ENCODE measurements around the gene HPX.

The HPX gene

DNA sequence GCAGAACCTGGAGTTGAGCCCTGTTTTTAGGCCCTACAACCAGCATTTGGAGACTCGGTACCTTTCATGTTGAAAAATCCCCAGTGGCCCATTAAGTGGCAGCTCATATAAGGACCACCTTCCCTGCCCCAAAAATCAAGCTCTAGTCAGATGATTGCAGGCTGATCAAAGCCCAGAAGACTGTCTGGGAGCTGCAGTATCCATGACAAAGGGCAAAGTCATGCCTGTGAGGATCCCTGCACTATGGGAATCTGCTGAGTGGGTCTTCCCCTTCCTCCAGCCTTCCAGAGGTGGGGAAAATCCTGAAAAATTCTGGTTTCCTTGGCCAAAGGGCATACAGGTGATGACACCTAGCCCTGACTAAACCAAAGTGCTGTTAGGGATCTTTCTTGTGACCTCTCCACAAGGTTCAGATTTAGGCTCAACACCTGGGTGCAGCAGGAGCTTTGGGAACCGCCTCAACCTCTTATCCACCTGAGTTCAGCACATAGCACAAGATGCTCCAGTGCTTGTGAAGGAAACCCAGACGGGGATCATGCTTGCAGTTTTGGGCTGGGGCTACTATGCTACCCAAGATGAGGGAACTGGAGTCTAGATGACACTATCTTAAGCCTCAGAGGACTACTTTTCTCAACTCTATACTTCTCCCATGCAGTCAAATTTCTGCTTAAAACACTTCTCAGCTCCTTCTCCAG is 34.2 kb upstream of the HPX start:
- H3K4me3 ChIP-seq (ENCODE audit: low read depth, low read length) = no peak overlapping the region; the same call in 1 of the 2 replicates
- TF ChIP-seq, protein P1, sequence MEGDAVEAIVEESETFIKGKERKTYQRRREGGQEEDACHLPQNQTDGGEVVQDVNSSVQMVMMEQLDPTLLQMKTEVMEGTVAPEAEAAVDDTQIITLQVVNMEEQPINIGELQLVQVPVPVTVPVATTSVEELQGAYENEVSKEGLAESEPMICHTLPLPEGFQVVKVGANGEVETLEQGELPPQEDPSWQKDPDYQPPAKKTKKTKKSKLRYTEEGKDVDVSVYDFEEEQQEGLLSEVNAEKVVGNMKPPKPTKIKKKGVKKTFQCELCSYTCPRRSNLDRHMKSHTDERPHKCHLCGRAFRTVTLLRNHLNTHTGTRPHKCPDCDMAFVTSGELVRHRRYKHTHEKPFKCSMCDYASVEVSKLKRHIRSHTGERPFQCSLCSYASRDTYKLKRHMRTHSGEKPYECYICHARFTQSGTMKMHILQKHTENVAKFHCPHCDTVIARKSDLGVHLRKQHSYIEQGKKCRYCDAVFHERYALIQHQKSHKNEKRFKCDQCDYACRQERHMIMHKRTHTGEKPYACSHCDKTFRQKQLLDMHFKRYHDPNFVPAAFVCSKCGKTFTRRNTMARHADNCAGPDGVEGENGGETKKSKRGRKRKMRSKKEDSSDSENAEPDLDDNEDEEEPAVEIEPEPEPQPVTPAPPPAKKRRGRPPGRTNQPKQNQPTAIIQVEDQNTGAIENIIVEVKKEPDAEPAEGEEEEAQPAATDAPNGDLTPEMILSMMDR (IDR thresholded peaks at IDR 0.05; ENCODE audit: low read depth, low read length) = no peak

DNA sequence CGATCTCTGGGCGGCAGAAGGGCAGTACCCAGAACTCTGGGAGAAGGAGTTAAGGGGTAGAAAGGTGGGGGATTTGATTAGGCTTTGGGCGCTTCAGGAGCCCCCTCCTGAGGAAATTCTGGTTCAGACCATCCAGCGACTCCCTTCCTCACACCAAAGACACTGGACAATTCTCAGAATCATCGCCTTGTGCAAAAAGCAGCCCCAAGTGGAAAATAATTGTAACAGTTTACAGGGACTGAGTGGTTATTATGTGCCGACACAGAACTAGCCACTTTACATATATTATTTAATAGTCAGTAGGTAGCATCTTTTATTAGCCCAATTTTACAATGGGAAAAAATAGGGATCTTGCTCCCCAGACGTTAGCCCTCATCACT is 33.6 kb upstream of the HPX start:
- TF ChIP-seq, protein P1 (IDR thresholded peaks at IDR 0.05; ENCODE audit: low read depth, low read length) = no peak; the same call in 1 of the 2 replicates
- peak overlapping the region; percentile 57 for H3K4me3 ChIP-seq (ENCODE audit: low read depth, low read length)

DNA sequence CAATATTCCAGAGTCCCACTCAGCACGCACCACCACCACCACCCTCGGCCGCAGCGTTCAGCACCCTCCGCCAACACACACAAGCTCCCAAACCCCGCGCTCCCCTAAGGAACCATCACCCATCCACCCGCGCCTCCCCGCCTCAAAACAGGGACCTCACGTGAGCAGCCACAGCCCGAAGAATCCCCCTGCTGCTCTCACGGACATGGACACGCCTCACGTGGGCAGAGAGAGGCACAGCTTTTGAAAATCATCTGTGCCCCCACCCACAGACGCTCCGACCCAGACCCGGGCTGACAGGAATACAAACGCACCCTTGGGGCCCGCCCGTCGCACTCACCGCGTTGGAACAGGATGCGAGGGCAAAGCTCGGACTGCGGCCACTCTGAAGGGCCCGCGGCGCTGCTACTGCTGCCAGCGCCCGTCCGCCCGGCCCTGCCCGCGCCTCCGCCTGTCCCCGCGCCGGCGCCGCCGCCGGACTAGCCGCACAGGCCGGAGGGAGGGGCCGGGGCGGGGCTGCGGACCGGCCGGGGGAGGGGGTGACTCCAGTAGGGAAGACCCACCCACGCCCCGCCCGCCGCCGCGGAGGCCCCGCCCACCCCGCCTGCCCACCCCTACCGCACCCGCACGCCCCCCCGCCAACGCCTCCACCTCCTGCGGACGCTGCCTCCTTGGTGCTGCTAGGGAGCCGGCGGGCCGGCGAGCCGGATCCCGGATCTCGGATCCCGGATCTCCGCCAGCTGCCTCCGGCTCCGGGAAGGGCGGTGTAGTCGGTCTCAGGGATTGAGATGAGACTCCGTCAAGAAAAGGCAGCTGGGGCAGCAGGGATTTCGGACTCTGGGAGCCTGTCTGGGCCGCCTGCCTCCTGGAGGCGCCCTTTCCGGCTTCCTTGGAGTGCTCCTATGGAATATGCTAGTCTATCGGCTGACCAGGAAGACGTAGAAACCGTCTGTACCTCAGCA is 32.9 kb upstream of the HPX start, which contains the start of gene TRIM3:
TRIM3 (minus strand) TSS at position 491 of the 962 bp plus-strand sequence. CDS start 8,246 bp downstream, outside the sequence.
- H3K4me3 ChIP-seq (ENCODE audit: low read depth, low read length) = peak within 1 kb of the TSS; percentile 73
- TF ChIP-seq, protein P1 (IDR thresholded peaks at IDR 0.05; ENCODE audit: low read depth, low read length) = 0 out of 2 replicates have a peak, but pooled peaks have one; percentile 34

DNA sequence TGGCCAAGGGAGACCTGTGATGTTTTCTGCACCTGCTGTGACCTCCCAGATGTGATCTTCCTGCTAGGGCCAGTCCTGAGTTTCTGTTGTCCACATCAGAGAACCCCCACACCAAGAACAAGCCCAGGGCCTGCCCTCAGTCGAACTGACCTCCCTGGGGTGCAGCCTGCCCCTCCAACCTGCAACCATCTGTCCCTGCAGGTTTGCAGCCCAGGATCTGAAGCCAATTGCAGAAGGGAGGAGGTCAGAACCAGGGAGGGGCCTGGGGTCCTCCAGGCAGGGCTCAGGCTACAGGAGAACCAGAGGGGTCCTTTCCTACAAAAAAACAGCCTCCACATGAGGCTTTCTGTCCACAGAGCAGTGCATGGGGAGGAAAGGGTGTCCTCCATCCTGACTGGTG is 32.1 kb upstream of the HPX start:
- TF ChIP-seq, protein P1 (IDR thresholded peaks at IDR 0.05; ENCODE audit: low read depth, low read length) = no peak

DNA sequence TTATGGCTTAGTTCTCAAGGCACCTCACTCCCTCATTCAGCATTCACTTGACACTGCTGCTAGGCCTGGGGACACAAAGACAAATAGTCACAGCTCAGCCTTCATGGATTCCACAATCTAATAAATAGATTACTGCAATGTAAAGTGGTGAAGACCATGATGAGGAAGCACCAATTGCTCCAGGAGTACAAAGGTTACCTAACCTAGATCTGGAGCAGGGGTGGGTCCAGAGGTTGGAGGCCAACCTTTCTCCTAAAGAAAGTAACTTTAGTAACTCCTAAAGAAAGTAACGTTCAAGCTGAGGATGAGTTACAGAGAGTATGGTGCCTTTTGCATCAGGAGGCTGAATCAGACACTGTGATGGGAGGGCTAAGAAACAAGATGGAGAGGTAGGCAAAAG is 28.8 kb upstream of the HPX start:
- no peak overlapping the region for H3K4me3 ChIP-seq (ENCODE audit: low read depth, low read length)
- TF ChIP-seq, protein P1 (IDR thresholded peaks at IDR 0.05; ENCODE audit: low read depth, low read length) = no peak

More for the DNA sequence above, 32.1 kb upstream of the HPX start:
- H3K4me3 ChIP-seq (ENCODE audit: low read depth, low read length) = peak overlapping the region; percentile 73

DNA sequence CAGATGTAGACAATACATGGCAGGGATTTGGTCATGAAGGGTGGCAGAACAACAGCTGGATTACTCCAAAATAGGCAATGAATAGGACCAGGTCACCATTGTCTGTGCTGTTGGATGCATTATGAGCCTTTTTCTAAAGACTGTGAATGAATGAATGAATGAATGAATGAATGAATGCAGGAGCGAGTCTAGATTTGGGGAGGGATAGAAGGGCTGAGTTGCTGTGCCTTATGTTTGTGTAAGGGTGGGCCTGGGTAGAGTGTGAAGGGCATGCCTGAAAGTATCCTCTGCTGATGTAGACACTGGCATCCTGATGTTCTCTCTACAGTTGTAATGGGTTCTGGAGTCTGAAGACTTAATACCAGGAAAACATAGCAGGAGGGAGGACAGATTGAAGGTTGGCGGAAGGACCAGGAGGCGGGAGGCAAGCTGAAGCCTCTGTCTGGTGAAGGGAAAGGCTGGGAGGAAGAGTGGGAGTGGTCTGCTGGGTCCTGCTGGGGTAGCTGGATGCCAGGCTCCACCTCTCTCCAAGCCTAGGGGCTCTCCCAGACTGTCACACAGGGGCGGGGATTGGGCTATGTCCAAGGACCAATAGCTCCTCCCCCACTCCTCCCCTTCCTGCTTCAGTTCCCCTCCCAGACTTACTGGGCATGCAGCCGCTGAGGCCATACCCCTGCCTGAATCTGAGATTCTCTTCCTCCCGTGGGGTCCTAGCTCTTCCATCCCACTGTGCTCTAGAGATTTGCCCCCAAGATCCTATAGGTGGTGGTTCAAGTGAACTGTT is 28.1 kb upstream of the HPX start:
- TF ChIP-seq, protein P1 (IDR thresholded peaks at IDR 0.05; ENCODE audit: low read depth, low read length) = no peak
- no peak overlapping the region for H3K4me3 ChIP-seq (ENCODE audit: low read depth, low read length)

Measured in WI38 (cell line).